Measurements from ENCODE around the gene DUSP7.

DUSP7 gene

DNA sequence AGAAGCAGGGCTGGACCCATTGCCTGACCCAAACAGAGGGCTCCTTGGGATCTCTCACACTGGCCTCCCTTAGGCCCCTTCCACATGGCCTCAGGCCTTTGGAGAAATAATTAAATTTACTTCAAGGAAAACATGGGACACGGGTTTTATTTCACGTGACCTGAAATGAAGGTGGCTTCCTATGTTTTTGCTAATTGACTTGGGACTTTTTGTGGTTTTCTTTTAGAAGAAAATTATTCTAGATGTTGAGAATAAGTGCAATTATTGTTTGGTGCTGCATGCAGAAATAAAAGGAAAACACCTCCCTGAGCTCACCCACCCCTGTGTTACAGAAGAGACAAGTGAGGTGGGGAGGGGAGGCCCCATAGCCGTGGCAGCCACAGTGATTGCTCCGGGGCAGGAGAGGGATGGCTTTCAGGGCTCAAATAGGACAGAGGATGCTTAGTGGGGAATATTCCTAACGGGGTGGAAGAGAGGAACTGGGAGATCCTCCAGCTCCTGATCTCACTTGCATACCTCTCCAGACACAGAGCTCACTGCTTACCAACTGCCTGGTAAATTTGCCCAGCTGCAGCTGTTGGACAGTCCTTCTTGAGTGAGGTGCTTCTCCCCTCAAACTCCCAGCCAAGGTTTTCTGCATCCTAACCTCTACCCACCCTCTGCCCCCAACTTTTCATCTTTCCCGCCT, 31.5 kb downstream of the DUSP7 start:
- no peak for DNase-seq

- DNase-seq: no peak
Observed at GRCh38 chr3:52023860-52024764, 32.3 kb downstream of the DUSP7 start.

DNA sequence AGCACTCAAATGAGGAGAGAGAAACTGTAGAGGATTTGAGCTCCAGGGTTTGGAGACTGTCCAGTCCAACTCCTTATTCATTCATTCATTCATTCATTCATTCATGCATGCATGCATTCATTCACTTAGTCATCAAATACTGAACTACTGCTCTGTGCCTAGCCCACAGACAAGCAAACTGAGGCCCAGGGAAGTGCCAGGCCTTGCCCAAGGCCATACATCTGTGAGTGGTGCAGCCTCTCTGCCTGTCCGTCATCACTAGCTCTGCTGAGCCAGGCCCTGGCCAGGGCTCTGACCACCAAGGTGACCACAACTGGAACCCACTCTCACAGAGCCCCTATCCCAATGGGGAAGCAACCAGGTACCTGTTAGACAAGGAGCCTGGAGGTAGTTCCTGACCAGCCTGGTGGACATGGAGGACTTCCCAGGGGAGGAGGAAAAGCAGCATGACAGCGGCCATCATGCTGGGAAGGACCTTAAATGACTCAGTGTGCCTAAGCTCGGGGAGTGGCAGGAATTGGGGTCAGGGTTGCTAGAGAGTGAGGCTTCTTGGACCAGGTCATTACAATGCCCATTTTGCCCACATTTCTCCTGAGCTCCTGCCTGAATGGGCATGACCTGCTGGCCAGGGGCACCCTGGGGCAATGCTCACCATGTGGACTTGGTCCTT, 33.1 kb downstream of the DUSP7 start:
- no peak for DNase-seq

- no peak for DNase-seq
Observed at GRCh38 chr3:52022323-52023100, 33.9 kb downstream of the DUSP7 start.

GRCh38 chr3:52021489-52022268, 34.7 kb downstream of the DUSP7 start:
- no peak for DNase-seq

- no peak for DNase-seq
Observed at GRCh38 chr3:52020796-52021195, 35.6 kb downstream of the DUSP7 start.

- no peak for DNase-seq
Observed at GRCh38 chr3:52019352-52020080, 36.9 kb downstream of the DUSP7 start.

DNA sequence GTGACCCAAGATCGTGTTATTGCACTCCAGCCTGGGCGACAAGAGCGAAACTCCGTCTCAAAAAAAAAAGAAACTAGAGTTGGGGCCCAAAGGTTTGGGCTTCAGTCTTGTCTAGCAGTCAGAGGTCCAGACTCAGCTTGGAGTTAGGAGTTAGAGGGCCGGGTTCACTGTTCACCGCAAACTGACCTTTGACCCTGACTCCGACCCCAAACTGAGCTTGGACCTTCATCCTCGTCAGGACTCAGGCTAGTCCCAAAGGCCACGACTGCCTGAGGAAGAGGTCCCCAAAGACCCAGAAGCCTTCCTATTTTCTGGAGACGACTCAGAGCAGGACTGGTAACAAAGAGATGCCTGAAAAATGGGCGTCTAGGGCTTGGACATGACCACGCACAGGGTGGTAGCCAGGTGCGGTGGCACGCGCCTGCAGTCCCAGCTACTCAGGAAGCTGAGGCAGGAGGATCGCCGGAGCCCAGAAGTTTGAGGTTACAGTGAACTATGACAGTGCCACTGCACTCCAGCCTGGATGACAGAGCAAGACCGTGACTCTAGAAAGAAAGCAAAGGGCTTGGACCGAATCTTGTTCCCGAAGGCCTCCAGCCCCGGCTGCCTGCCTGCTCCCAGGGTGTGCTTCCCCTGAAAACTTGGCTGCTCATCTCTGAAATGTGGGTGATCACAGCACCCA, 37.9 kb downstream of the DUSP7 start:
- no peak for DNase-seq

- DNase-seq: no peak
Observed at GRCh38 chr3:52017586-52017985, 38.8 kb downstream of the DUSP7 start.

GRCh38 chr3:52015438-52016228, 40.7 kb downstream of the DUSP7 start:
- DNase-seq: no peak

DNA sequence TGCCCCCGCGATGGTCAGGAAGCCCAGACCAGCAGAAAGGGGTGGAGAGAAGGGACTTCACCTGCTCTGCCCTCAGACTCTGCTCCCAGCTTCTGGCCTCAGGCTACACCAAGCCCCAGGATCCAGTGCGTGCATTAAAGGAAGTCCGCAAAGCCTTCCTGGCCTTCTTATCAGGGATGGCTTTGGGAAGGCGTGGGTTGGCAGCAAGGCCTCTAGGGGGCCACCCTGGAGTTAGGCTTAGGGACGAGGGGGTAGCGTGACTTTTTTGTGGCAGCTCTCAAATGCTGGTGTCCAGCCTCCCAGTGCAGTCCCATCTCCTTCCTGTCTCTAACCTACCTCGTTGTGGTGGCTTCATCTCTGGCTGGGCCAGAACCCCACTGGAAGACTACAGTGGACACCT, 41.8 kb downstream of the DUSP7 start:
- DNase-seq: no peak

DNA sequence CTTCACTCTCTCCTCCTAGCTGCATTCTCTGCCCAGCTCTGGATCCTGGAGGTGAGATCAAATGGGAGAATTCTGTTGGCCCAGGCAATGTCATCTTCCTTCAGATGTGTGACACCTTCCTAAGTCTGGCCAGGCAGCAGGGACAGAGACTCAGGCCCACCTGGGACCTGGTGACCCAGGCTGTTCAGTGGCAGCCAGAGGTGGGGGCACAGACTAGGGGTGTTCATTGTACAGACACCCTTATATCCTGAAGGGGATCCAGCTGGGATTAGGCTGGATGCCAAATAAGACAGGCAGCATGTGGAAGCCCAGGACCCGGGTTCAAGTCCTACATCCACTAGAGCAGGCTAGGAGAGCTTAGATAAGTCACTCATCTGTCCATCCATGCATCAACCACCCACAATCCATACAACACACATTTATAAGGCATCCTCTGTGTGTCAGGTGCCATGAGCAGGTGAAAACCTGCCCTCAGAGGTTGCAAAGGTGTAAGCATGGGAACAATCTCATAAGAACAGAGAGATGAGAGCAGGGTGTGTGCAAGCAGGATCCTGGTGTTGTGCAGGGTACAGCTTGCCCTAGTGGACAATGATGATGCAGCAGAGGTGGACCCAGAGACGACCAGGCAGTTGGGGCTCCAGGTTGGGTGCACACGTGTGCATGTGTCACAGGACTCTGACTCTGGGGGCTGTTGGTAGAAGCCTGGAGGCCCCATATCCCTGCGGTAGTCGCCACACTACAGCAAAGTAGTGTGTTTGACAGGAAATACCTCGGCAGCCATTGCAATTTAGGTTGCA, 42.4 kb downstream of the DUSP7 start:
- no peak for DNase-seq

GRCh38 chr3:52012699-52013098, 43.7 kb downstream of the DUSP7 start:
- no peak for DNase-seq

GRCh38 chr3:52010431-52010830, 45.9 kb downstream of the DUSP7 start:
- no peak for DNase-seq

- no peak for DNase-seq
Observed at GRCh38 chr3:52007291-52007690, 49.1 kb downstream of the DUSP7 start.

GRCh38 chr3:52006820-52007133, 49.6 kb downstream of the DUSP7 start:
- DNase-seq: no peak

DNA sequence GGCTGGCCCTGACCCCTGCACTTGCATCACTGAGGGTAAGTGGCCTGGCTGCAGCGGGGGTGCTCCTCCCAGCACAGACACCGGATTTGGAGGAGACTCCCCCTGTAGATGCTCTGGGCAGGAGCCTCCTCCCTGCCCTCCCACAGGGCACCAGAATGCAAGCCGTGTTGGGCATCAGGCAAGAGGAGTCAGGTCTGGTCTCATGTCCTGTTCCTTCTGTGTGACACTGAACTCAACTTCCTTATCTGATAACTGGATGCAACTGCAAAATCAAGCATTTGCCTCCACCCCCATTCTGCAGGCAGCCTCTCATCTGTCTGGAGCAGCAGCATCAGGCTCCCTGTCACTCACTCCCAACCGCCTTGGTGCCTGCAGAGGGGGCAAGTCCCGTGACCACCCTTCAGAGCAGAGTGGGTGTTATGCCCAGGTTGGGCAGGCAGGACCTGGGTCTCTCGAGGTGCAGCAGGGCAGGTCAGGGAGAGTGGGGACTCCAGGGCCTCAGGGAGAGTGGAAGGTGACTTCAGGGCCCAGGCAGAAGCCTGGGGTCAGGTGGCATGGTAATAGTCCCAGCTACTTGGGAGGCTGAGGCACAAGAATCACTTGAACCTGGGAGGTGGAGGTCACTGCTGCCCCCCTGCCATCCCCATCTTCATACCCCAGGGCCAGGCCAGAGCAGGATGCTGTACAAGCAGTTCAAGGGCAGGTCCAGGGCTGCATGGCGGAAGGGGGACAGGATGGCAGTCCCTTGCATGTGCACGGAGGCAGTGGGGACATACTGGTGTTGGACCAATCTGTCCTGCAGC, 50.2 kb downstream of the DUSP7 start:
- no peak for DNase-seq

DNA sequence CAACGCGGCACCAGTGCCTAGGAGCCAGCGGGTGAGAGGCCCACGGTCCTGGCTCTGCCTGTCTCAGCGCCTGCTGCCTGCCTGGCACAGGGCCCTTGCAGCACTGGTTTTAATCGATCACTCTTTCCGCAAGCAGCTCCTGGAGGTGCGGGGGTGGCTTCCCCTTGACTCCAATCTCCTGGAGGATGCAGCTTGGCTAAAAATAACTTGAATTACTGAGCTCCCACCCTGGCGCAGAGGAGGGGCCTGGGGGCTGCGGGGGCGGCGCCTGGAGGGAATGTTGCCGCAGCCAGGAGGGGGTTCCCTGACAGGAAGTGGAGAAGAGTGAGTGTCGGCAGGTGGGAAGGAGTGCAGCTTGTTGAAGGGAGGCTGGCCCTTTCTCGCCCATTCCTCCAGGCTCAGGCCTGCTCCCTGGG, 50.8 kb downstream of the DUSP7 start:
- no peak for DNase-seq
